A673 (cell line): ENCODE data around the gene SDR9C7. TPM values are rescaled to one million over a fixed set of nuclear protein-coding genes. Genes with fewer than 3 reads are reported as not detected.
"Not testable (repeated sequence)": the region's sequence is repeated elsewhere in the genome, so short reads cannot be mapped to it uniquely, and the experiment has no call there.

Experiments
- BruUV-seq: library from RNA; stranded (reverse); fragments of 400-500 nt; replicated peaks from 2 replicates; lab custom pipeline; 2021; lab: Mats Ljungman, UMichigan
- CTCF ChIA-PET: fragments of 300-600 bp; sonication (Branson Sonifier 250); formaldehyde crosslinking; loops from one replicate; lab custom pipeline; 2022; ENCODE audit warnings: antibody characterized with exemption; lab: Charles Lee
- POLR2A ChIA-PET: fragments of 300-600 bp; sonication (Branson Sonifier 250); formaldehyde crosslinking; loops from one replicate; lab custom pipeline; 2022; ENCODE audit warnings: antibody characterized with exemption; ENCODE audit not compliant: low non-redundant PET; lab: Charles Lee
- DNase-seq: peaks from one replicate; pipeline ENCODE4 v3.0.0-alpha.2; 2015; ENCODE audit warnings: low spot score
- H3K27ac ChIP-seq: fragments of 200-600 bp; sonication (generic); 2 replicates; pipeline ENCODE4 v1.5.1; 2016; ENCODE audit warnings: mixed run types, low read depth, mild to moderate bottlenecking, mixed read lengths, antibody characterized with exemption, low read length; ENCODE audit not compliant: poor library complexity, severe bottlenecking
- H3K27me3 ChIP-seq: fragments of 200-600 bp; sonication (generic); replicated peaks from 2 replicates; pipeline ENCODE4 v1.6.1; 2017; ENCODE audit warnings: mixed run types, low read depth, mild to moderate bottlenecking, mixed read lengths, antibody characterized with exemption, low read length; ENCODE audit not compliant: insufficient read depth, poor library complexity
- H3K36me3 ChIP-seq: fragments of 200-600 bp; sonication (generic); 2 replicates; pipeline ENCODE4 v1.6.1; 2016; ENCODE audit warnings: mixed run types, mild to moderate bottlenecking, mixed read lengths, antibody characterized with exemption, low read length; ENCODE audit not compliant: insufficient read depth, poor library complexity, severe bottlenecking
- H3K4me1 ChIP-seq: fragments of 200-600 bp; sonication (generic); 2 replicates; pipeline ENCODE4 v1.6.1; 2017; ENCODE audit warnings: mixed run types, mild to moderate bottlenecking, mixed read lengths, antibody characterized with exemption, low read length; ENCODE audit not compliant: insufficient read depth, poor library complexity, severe bottlenecking
- H3K4me3 ChIP-seq: fragments of 200-600 bp; sonication (generic); 2 replicates; pipeline ENCODE4 v1.5.1; 2016; ENCODE audit warnings: low read depth, mixed run types, mild to moderate bottlenecking, mixed read lengths, low read length; ENCODE audit not compliant: poor library complexity, severe bottlenecking
- H3K9me3 ChIP-seq: fragments of 200-600 bp; sonication (generic); 2 replicates; pipeline ENCODE4 v1.6.1; 2016; ENCODE audit warnings: mixed run types, low read depth, mild to moderate bottlenecking, mixed read lengths, antibody characterized with exemption, low read length; ENCODE audit not compliant: poor library complexity, severe bottlenecking
- EZH2 ChIP-seq: fragments of 200-600 bp; sonication (generic); IDR thresholded peaks from 2 replicates; pipeline ENCODE4 v1.6.1; 2017; ENCODE audit warnings: borderline replicate concordance, low read depth, mild to moderate bottlenecking, mixed read lengths, antibody characterized with exemption, low read length; ENCODE audit not compliant: poor library complexity, severe bottlenecking
- intact Hi-C: fragments of 100-400 bp; cut with micrococcal nuclease; formaldehyde crosslinking; loops from one replicate; pipeline ENCODE4 v1.10.0; 2022; ENCODE audit not compliant: unreplicated experiment
- total RNA-seq: library from RNA; stranded (reverse); gene quantifications from 2 replicates; pipeline ENCODE4 v1.2.3, GENCODE V29; 2021
- TF ChIP-seq, protein P1 (sequence below): fragments of 300-800, 200-600 bp; sonication (generic); conservative IDR thresholded peaks from 2 replicates; pipeline ENCODE4 v1.5.1; 2017; ENCODE audit warnings: low read depth, mild to moderate bottlenecking, antibody characterized with exemption, low read length, moderate library complexity, mixed read lengths

The SDR9C7 gene
- total RNA-seq, 1 experiment from 2014 or later: not detected

GRCh38 chr12:56897844-56898361 is 36.3 kb downstream of the SDR9C7 start:
- no peaks in the 10 kb centered on the region for H3K4me1 ChIP-seq
- intact Hi-C loops: no loop called here

DNA sequence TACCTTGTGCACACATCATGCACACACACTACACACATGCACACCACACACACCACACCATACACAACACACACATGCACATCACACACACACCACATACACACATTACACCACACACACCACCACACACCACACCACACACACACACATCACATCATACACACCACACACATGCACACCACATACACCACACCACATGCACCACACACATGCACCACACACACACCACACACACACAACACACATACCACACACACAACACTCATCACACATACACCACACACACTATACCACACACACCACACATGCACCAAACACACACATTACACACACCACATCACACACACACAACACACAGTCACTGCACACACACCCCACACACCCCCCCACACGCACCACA is 38.1 kb downstream of the SDR9C7 start:
- no peak for DNase-seq
- no peaks in the 10 kb centered on the region for H3K27me3 ChIP-seq
- no peaks in the 10 kb centered on the region for H3K36me3 ChIP-seq
- H3K4me3 ChIP-seq: no peak overlapping the region
- intact Hi-C loops: no loop called here
- CTCF ChIA-PET: no interaction called here
- POLR2A ChIA-PET: no interaction called here
- H3K4me1 ChIP-seq: no peaks in the 10 kb centered on the region
- no TSS peak for BruUV-seq
- TF ChIP-seq, protein P1, sequence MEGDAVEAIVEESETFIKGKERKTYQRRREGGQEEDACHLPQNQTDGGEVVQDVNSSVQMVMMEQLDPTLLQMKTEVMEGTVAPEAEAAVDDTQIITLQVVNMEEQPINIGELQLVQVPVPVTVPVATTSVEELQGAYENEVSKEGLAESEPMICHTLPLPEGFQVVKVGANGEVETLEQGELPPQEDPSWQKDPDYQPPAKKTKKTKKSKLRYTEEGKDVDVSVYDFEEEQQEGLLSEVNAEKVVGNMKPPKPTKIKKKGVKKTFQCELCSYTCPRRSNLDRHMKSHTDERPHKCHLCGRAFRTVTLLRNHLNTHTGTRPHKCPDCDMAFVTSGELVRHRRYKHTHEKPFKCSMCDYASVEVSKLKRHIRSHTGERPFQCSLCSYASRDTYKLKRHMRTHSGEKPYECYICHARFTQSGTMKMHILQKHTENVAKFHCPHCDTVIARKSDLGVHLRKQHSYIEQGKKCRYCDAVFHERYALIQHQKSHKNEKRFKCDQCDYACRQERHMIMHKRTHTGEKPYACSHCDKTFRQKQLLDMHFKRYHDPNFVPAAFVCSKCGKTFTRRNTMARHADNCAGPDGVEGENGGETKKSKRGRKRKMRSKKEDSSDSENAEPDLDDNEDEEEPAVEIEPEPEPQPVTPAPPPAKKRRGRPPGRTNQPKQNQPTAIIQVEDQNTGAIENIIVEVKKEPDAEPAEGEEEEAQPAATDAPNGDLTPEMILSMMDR: no peak
- no peak for TF ChIP-seq EZH2
- H3K27ac ChIP-seq: no peak overlapping the region
- H3K9me3 ChIP-seq: peaks cover 10% of the 10 kb centered on the region

More at GRCh38 chr12:56897844-56898361, 36.3 kb downstream of the SDR9C7 start:
- Histone ChIP-seq H3K4me3 (no peak overlapping the region), H3K36me3 (no peaks in the 10 kb centered on the region), H3K27ac (no peak overlapping the region), H3K9me3 (peaks cover 11% of the 10 kb centered on the region), H3K27me3 (no peaks in the 10 kb centered on the region)
- POLR2A ChIA-PET: no interaction called here
- CTCF ChIA-PET: no interaction called here
- DNase-seq: no peak
- BruUV-seq: no TSS peak
- TF ChIP-seq EZH2: no peak

GRCh38 chr12:56894698-56895368 is 39.4 kb downstream of the SDR9C7 start:
- CTCF ChIA-PET: no interaction called here
- DNase-seq: no peak
- no peaks in the 10 kb centered on the region for H3K36me3 ChIP-seq
- no peak for TF ChIP-seq EZH2
- TF ChIP-seq, protein P1: no peak
- H3K27ac ChIP-seq: no peak overlapping the region
- no peak overlapping the region for H3K4me3 ChIP-seq
- no peaks in the 10 kb centered on the region for H3K9me3 ChIP-seq
- no peaks in the 10 kb centered on the region for H3K4me1 ChIP-seq
- no peaks in the 10 kb centered on the region for H3K27me3 ChIP-seq
- POLR2A ChIA-PET: no interaction called here
- no TSS peak for BruUV-seq
- intact Hi-C loops: no loop called here

DNA sequence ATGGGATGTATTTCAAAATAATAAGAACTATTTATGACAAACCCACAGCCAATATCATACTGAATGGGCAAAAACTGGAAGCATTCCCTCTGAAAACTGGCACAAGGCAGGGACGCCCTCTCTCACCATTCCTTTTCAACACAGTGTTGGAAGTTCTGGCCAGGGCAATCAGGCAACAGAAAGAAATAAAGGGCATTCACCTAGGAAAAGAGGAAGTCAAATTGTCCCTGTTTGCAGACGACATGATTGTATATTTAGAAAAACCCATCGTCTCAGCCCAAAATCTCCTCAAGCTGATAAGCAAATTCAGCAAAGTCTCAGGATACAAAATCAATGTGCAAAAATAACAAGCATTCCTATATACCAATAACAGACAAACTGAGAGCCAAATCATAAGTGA is 42.3 kb downstream of the SDR9C7 start:
- H3K9me3 ChIP-seq, H3K27me3 ChIP-seq, H3K4me1 ChIP-seq, BruUV-seq, H3K27ac ChIP-seq, intact Hi-C loops, CTCF ChIA-PET, H3K4me3 ChIP-seq, DNase-seq, H3K36me3 ChIP-seq, POLR2A ChIA-PET: not testable (repeated sequence)
